NCI-H128 (cell line): ENCODE measurements around the gene KDM4D.
"Not testable (repeated sequence)": the region's sequence is repeated elsewhere in the genome, so short reads cannot be mapped to it uniquely, and the experiment has no call there.

Experiments used
- DNase-seq: peaks from one replicate; lab custom pipeline; 2025; ENCODE audit not compliant: unreplicated experiment; lab: John Stamatoyannopoulos, UW

The KDM4D gene

DNA sequence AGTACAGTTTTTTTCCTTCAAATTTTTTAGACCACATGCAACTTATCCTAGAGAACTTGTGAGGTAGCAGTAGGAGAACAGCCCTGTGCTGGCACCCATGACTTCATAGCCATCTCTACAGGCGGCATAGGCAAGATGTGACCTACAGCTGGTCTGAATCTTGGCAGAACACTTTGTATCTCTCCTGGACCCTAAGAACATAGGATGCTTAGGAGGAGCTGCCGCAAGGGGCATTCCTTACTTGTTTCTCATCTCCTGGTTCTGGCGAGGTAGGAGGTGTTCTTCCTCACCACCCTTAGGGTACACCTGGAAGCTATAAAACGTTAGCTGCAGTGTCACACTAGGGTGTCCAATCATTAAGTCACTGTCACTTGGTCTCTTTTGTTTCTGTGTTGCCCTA, 16.5 kb upstream of the KDM4D start:
- DNase-seq = no peak

GRCh38 chr11:94958121-94958696, 15.3 kb upstream of the KDM4D start:
- no peak for DNase-seq

- DNase-seq = no peak
Measured at GRCh38 chr11:94959179-94959578, 14.3 kb upstream of the KDM4D start.

GRCh38 chr11:94960488-94960887, 13.0 kb upstream of the KDM4D start:
- no peak for DNase-seq

DNA sequence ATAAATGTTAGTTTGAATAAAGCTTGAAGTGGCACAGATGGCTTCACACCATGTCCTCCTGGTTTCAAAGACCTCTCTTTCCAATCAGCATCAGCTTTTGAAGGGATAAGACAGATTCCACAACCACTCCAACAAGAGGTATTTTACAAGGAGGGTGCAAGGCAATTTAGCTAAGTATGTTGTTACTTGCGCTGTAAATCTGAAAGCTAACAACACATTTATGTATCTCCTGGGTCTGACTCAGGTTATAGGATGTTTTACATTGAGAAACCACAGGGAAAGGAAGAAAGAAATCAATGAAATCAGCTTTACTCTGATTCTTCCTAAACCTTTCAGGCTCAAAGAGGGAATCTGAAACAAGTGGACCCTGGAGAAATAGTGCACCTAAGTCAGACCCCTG, 12.3 kb upstream of the KDM4D start:
- DNase-seq = no peak

- DNase-seq = no peak
Measured at GRCh38 chr11:94964934-94965333, 8.6 kb upstream of the KDM4D start.

- DNase-seq = no peak
Measured at GRCh38 chr11:94968334-94968958, 5.1 kb upstream of the KDM4D start.

GRCh38 chr11:94972700-94973098, 810 bp upstream of the KDM4D start:
- DNase-seq = no peak

DNA sequence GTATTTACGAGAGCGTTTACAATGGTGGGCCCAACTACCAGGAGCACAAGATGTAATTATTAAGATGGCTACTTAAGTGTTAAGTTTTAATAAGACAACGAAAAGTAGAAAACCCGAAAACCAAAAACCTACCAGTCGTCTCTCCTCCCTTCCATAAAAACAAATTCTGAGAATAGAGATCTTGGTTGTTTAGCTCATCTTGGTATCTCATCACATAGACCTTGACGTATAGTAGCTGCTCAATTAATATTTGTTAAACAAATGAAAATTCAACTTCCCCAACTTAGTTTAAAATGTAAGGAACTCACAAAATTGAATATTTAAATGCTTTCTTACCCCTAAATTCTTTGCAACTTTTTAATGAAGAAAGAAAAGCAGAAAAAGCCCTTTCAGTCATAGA, 669 bp downstream of the KDM4D start:
- DNase-seq = no peak

GRCh38 chr11:94975599-94975998, 2.1 kb downstream of the KDM4D start:
- DNase-seq = no peak

- DNase-seq = no peak
Measured at GRCh38 chr11:94987378-94987777, 13.9 kb downstream of the KDM4D start.

- no peak for DNase-seq
Measured at GRCh38 chr11:94988748-94989147, 15.2 kb downstream of the KDM4D start.

DNA sequence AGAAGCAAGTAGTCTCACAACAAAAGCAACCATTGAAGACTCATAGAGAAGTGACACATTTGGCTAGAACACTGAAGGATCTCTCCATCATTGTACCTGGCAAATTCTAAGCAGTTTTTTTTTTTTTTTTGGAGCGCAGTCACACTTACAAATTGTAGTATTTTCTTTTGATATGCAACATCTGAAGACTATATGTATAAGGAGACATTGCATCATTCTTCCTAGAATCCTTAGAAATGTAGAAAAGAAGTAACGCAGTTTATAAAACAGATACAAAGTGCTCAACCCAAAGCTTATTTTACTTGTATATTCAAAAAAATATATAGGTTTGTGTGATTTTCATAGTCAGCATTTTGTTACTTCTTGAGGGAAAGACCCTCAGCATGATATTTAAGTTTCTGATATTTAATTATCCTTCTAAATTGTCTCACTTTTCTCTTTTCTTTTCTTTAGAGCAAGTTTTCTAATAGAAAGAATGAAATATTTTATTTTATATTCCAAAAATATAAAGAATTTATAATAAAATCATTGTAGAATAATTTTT, 20.0 kb downstream of the KDM4D start:
- no peak for DNase-seq

DNA sequence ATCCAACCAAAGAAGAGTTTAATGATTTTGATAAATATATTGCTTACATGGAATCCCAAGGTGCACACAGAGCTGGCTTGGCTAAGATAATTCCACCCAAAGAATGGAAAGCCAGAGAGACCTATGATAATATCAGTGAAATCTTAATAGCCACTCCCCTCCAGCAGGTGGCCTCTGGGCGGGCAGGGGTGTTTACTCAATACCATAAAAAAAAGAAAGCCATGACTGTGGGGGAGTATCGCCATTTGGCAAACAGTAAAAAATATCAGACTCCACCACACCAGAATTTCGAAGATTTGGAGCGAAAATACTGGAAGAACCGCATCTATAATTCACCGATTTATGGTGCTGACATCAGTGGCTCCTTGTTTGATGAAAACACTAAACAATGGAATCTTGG, 23.9 kb downstream of the KDM4D start:
- no peak for DNase-seq

DNA sequence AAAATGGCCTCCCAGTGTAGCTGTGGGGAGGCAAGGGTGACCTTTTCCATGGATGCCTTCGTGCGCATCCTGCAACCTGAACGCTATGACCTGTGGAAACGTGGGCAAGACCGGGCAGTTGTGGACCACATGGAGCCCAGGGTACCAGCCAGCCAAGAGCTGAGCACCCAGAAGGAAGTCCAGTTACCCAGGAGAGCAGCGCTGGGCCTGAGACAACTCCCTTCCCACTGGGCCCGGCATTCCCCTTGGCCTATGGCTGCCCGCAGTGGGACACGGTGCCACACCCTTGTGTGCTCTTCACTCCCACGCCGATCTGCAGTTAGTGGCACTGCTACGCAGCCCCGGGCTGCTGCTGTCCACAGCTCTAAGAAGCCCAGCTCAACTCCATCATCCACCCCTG, 24.8 kb downstream of the KDM4D start:
- DNase-seq = no peak

GRCh38 chr11:95003716-95004115, 30.2 kb downstream of the KDM4D start:
- DNase-seq = no peak

DNA sequence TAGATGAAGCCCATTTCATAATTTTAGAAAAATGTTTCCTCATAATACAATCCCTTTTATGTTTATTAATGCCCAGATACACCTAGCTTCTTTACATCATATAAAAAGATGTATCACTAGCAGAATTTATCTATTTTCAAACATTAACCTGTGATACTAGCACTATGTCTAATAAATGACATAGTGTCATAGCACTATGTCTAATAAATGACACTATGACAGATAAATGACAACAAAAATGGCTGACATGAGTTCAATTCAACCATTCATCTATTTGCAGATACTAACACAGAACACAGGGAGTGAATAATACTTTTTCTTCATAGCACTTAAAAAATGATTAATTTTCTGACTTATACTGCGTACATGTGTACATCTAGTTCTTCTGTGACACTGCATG, 32.1 kb downstream of the KDM4D start:
- no peak for DNase-seq

GRCh38 chr11:95011376-95011775, 37.9 kb downstream of the KDM4D start:
- no peak for DNase-seq

DNA sequence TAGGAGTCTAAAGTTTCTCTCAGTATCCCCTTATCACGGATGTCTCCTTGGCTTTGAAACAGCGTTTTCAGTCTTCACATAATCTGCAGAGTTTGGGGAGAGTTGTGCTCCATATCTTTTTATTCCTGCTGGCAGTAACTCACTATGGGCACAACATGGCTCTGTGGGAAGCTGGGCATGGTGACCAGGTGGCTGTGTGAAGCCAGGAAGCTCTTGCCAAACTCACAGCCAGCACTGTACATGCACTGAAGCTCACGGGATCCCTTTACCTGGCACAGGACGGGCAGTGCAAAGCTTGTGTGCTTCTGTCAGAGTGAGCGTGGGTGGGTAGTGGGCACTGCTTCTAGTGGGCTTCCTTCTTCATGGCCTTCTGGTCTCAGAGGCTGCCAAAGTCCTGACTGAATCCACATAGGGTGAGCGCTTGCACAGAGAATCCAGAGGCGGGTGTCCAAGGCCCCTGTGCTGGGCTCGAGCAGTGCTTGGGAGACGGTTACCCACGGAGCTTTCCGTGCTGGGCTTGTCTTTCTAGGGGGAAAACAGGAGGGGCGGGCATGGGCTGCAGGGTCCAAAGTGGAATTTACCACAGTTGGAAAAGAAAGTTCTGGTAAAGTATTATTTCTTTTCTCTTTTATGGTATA, 40.8 kb downstream of the KDM4D start:
- DNase-seq = no peak

DNA sequence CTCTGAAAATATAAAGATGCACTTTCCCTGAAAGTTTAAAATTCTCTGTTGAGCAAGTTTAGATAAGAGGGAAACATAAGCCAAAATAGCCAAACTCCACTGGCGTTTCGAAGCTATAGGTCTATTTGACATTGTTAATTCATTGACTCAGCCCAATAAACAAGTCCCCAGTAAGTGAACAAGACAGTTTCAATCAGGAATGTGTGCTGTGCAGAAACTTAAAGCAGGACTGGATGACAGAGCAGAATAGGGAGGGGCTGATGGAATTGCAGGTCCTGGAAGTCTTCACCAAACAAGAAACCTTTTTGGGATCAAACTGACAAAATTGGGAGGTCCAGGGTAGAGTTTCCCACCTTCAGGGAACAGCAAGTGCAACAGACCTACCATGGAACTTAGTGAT, 42.6 kb downstream of the KDM4D start:
- DNase-seq = no peak

GRCh38 chr11:95021468-95021867, 48.0 kb downstream of the KDM4D start:
- not testable (repeated sequence) for DNase-seq

DNA sequence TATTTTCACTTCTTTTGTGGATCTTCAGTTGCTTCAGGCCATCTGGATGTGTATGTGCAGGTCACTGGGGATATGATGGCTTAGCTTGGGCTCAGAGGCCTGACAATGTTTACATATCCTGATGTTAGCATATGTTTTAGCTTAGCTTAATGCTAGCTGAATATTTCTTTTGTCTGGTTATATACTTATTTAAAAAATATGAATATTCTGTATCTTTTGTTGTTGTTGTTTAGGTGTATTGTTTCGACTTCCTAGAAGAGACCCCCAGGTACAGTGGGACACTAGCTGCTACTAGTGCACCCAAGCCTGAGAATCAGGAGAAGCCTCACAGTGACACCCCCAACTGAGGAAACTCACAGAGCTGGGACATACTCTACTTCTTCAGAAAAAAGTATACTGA, 51.4 kb downstream of the KDM4D start, which contains the start of gene KDM4E:
Gene KDM4E, plus strand, starts transcription at position 301 of the 400 bp plus-strand sequence. CDS start 300 bp downstream, outside the sequence.
- DNase-seq = no peak
